DND-41 (cell line): ENCODE data around the gene PATL1.

Experiments
- ATAC-seq: fragments of 200-7000 bp; cut with Tn5 transposase; 3 replicates; pipeline ENCODE4 v1.9.1; 2021; ENCODE audit warnings: low read depth; ENCODE audit not compliant: insufficient read depth
- DNase-seq: peaks from one replicate; pipeline ENCODE4 v3.0.0-alpha.2; 2020
- H2AFZ ChIP-seq: 2 replicates; pipeline ENCODE4 v1.6.0; 2012; ENCODE audit warnings: low read depth, low read length
- H3K27ac ChIP-seq: 2 replicates; pipeline ENCODE4 v1.5.1; 2012; ENCODE audit warnings: low read length, inconsistent platforms
- H3K27me3 ChIP-seq: fragments of 200-600 bp; sonication (generic); 2 replicates; pipeline ENCODE4 v1.6.0; 2012; ENCODE audit warnings: low read length, mild to moderate bottlenecking, inconsistent platforms; ENCODE audit not compliant: insufficient read depth, poor library complexity
- H3K36me3 ChIP-seq: 2 replicates; pipeline ENCODE4 v1.5.1; 2012; ENCODE audit warnings: low read length, inconsistent platforms; ENCODE audit not compliant: insufficient read depth
- H3K4me1 ChIP-seq: 2 replicates; pipeline ENCODE4 v1.5.1; 2012; ENCODE audit warnings: mild to moderate bottlenecking, low read length; ENCODE audit not compliant: insufficient read depth
- H3K4me2 ChIP-seq: 2 replicates; pipeline ENCODE4 v1.6.0; 2012; ENCODE audit warnings: mild to moderate bottlenecking, moderate library complexity, low read length, inconsistent platforms; ENCODE audit not compliant: insufficient read depth
- H3K4me3 ChIP-seq, 2 experiments: fragments of 200-600 bp in 1 of 2; shearing (Covaris generic) in 1 of 2; 2 replicates each; pipeline ENCODE4 v1.5.1; 2012 to 2016; ENCODE audit warnings: inconsistent platforms in 2 of 2, low read length in 2 of 2, mild to moderate bottlenecking in 2 of 2, low read depth in 1 of 2, moderate library complexity in 1 of 2
- H3K79me2 ChIP-seq: 2 replicates; pipeline ENCODE4 v1.6.0; 2012; ENCODE audit warnings: low read length, inconsistent platforms; ENCODE audit not compliant: insufficient read depth
- H3K9ac ChIP-seq: 2 replicates; pipeline ENCODE4 v1.6.0; 2012; ENCODE audit warnings: low read depth, mild to moderate bottlenecking, inconsistent platforms, low read length, moderate library complexity
- H3K9me3 ChIP-seq: 2 replicates; pipeline ENCODE4 v1.5.1; 2012; ENCODE audit warnings: low read length, moderate library complexity, mild to moderate bottlenecking, inconsistent platforms; ENCODE audit not compliant: insufficient read depth, severe bottlenecking
- H4K20me1 ChIP-seq: 2 replicates; pipeline ENCODE4 v1.6.0; 2012; ENCODE audit warnings: low read length; ENCODE audit not compliant: insufficient read depth
- EZH2 ChIP-seq: IDR thresholded peaks from 3 replicates; pipeline ENCODE4 v1.6.1; 2012; ENCODE audit warnings: borderline replicate concordance, low read depth, mild to moderate bottlenecking, moderate library complexity, low read length, inconsistent platforms; ENCODE audit not compliant: severe bottlenecking
- TF ChIP-seq, protein P1 (sequence below): IDR thresholded peaks from 2 replicates; pipeline ENCODE4 v1.5.1; 2012; ENCODE audit warnings: borderline replicate concordance, low read length, moderate library complexity, mild to moderate bottlenecking; ENCODE audit not compliant: poor library complexity, severe bottlenecking; ENCODE audit errors: extremely low read depth

The PATL1 gene

DNA sequence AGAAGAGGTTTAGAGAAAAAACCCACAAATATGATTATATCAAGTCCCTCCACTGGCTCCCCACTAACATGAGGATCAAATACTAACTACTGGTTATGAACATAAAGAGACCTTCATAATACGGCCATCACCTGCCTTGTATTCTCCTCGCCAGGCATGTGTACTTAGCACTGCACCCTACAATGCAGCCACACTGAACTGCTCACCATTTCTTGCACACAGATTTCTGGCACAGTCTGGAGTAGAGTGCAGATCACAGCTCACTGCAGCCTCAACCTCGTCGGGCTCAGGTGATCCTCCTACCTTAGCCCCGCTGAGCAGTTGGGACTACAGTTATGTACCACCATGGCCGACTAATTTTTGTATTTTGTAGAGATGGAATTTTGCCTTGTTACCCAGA is 66.4 kb downstream of the PATL1 start:
- Histone ChIP-seq H3K27ac (no peak overlapping the region), H3K9me3 (no peaks in the 10 kb centered on the region), H3K9ac (no peak overlapping the region), H4K20me1 (peaks cover 14% of the 10 kb centered on the region; the same call in 1 of the 2 replicates), H2AFZ (no peak overlapping the region), H3K27me3 (no peaks in the 10 kb centered on the region), H3K4me1 (no peaks in the 10 kb centered on the region), H3K79me2 (peaks cover 35% of the 10 kb centered on the region), H3K4me3 (no peak overlapping the region), H3K36me3 (peaks cover 97% of the 10 kb centered on the region), H3K4me2 (no peak overlapping the region)
- TF ChIP-seq, protein P1, sequence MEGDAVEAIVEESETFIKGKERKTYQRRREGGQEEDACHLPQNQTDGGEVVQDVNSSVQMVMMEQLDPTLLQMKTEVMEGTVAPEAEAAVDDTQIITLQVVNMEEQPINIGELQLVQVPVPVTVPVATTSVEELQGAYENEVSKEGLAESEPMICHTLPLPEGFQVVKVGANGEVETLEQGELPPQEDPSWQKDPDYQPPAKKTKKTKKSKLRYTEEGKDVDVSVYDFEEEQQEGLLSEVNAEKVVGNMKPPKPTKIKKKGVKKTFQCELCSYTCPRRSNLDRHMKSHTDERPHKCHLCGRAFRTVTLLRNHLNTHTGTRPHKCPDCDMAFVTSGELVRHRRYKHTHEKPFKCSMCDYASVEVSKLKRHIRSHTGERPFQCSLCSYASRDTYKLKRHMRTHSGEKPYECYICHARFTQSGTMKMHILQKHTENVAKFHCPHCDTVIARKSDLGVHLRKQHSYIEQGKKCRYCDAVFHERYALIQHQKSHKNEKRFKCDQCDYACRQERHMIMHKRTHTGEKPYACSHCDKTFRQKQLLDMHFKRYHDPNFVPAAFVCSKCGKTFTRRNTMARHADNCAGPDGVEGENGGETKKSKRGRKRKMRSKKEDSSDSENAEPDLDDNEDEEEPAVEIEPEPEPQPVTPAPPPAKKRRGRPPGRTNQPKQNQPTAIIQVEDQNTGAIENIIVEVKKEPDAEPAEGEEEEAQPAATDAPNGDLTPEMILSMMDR: no peak
- no peak for TF ChIP-seq EZH2
- no peak for ATAC-seq
- no peak for DNase-seq

DNA sequence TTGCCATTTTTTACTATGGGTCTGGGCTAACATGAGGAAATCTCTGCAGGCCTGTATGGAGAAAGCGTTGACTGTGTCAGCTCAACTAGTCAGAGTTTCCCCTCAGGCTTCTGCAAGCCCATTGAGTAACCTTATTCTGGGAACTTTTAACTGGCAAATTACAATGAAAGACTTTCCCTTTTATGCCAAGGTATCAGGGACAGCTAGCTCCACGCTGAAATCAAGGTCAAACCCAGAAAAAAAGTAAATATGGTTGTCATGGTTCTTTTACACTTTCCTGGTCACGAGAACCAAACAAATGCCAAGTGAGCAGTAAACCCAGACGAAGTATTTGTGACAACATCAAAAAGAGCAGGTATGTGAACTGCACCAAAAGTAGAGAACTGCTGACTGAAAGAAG is 67.0 kb downstream of the PATL1 start:
- Histone ChIP-seq H2AFZ (no peak overlapping the region), H4K20me1 (peaks cover 14% of the 10 kb centered on the region; the same call in 1 of the 2 replicates), H3K36me3 (peaks cover 97% of the 10 kb centered on the region), H3K4me3 (no peak overlapping the region), H3K79me2 (peaks cover 31% of the 10 kb centered on the region), H3K4me1 (no peaks in the 10 kb centered on the region), H3K4me2 (no peak overlapping the region), H3K27ac (no peak overlapping the region), H3K9ac (no peak overlapping the region), H3K27me3 (no peaks in the 10 kb centered on the region), H3K9me3 (no peaks in the 10 kb centered on the region)
- ATAC-seq (no peak), DNase-seq (no peak)
- no peak for TF ChIP-seq EZH2
- TF ChIP-seq, protein P1: no peak

DNA sequence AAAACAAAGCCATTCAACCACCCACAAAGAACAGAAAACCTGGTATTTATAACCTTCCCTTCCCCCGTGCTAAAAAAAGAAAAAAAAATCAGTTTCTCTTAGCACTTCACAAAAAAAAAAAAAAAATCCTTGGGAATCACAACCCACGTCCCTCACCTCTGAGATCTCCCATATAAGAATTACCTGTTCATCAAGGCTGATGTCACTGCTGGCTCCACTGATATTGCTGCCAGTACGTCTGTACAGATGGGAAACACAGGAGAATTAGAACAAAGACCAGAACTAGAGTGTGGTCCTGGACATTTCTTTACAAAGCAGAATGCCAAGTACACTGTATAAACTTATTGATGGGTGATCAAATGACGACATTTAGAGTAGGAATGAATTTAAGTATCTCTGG is 68.2 kb downstream of the PATL1 start:
- Histone ChIP-seq H3K36me3 (peaks cover 95% of the 10 kb centered on the region), H2AFZ (no peak overlapping the region), H3K4me3 (no peak overlapping the region), H3K9me3 (no peaks in the 10 kb centered on the region), H3K79me2 (peaks cover 23% of the 10 kb centered on the region; the same call in 1 of the 2 replicates), H3K4me2 (no peak overlapping the region), H3K27ac (no peak overlapping the region), H3K27me3 (no peaks in the 10 kb centered on the region), H3K4me1 (no peaks in the 10 kb centered on the region), H4K20me1 (peaks cover 14% of the 10 kb centered on the region; the same call in 1 of the 2 replicates), H3K9ac (no peak overlapping the region)
- no peak for DNase-seq
- no peak for ATAC-seq
- TF ChIP-seq, protein P1: no peak
- TF ChIP-seq EZH2: no peak

DNA sequence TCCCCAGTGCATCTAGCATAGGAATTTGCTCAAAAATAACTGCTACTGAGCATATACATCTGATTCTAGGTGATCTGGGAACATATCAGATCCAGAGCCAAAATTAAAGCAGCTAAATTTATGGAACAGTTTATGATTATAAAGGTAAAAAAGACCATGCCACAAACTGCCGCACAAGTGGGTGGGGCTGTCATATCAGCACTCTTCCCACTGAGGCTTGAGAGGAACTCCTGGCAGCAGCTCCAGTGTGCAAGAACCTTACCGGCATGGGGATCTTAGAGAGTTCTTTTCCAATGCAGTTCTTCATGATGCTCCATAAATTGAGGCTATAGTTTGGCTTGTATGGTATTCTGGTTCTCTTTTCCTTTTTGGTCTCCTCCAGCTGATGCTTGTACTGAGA is 68.6 kb downstream of the PATL1 start:
- H3K27ac ChIP-seq: no peak overlapping the region
- peaks cover 95% of the 10 kb centered on the region for H3K36me3 ChIP-seq
- H3K4me1 ChIP-seq: no peaks in the 10 kb centered on the region
- no peak for TF ChIP-seq EZH2
- TF ChIP-seq, protein P1: no peak
- peaks cover 14% of the 10 kb centered on the region; the same call in 1 of the 2 replicates for H4K20me1 ChIP-seq
- no peaks in the 10 kb centered on the region for H3K27me3 ChIP-seq
- DNase-seq (no peak), ATAC-seq (no peak)
- H3K4me2 ChIP-seq: no peak overlapping the region
- no peaks in the 10 kb centered on the region for H3K9me3 ChIP-seq
- no peak overlapping the region for H3K9ac ChIP-seq
- H3K4me3 ChIP-seq: no peak overlapping the region
- H3K79me2 ChIP-seq: peaks cover 20% of the 10 kb centered on the region; the same call in 1 of the 2 replicates
- no peak overlapping the region for H2AFZ ChIP-seq
